Measurements from ENCODE around the gene CMPK1. TPM values are rescaled to one million over a fixed set of nuclear protein-coding genes. Genes with fewer than 3 reads are reported as not detected.
A peak's percentile ranks its signal among the peaks of the same experiment; 100 is the strongest.

Gene CMPK1
- total RNA-seq, 1 donor from 2014 or later: 94.5 TPM

GRCh38 chr1:47393141-47393540, 59.6 kb downstream of the CMPK1 start:
- DNase-seq (ENCODE audit: low read depth): peak; percentile 36
- Histone ChIP-seq H3K27me3 (ENCODE audit: control insufficient read depth, insufficient read depth, low read length) (no peaks in the 10 kb centered on the region), H3K36me3 (ENCODE audit: control insufficient read depth, insufficient read depth, low read length) (no peaks in the 10 kb centered on the region), H3K4me3 (ENCODE audit: low read depth, low read length) (no peak overlapping the region)
- FAIRE-seq: no peak
- TF ChIP-seq CTCF (IDR thresholded peaks at IDR 0.05; ENCODE audit: insufficient read depth, low read length, severe bottlenecking): no peak

- TF ChIP-seq CTCF (IDR thresholded peaks at IDR 0.05; ENCODE audit: insufficient read depth, low read length, severe bottlenecking): no peak
- no peak for FAIRE-seq
- no peak overlapping the region for H3K4me3 ChIP-seq (ENCODE audit: low read depth, low read length)
- H3K27me3 ChIP-seq (ENCODE audit: control insufficient read depth, insufficient read depth, low read length): no peaks in the 10 kb centered on the region
- no peaks in the 10 kb centered on the region for H3K36me3 ChIP-seq (ENCODE audit: control insufficient read depth, insufficient read depth, low read length)
- DNase-seq (ENCODE audit: low read depth): no peak
Observed at GRCh38 chr1:47395433-47395832, 61.8 kb downstream of the CMPK1 start.

- DNase-seq (ENCODE audit: low read depth) (no peak), FAIRE-seq (no peak)
- no peaks in the 10 kb centered on the region for H3K36me3 ChIP-seq (ENCODE audit: control insufficient read depth, insufficient read depth, low read length)
- no peak for TF ChIP-seq CTCF (IDR thresholded peaks at IDR 0.05; ENCODE audit: insufficient read depth, low read length, severe bottlenecking)
- H3K27me3 ChIP-seq (ENCODE audit: control insufficient read depth, insufficient read depth, low read length): no peaks in the 10 kb centered on the region
- no peak overlapping the region for H3K4me3 ChIP-seq (ENCODE audit: low read depth, low read length)
Observed at GRCh38 chr1:47396671-47397196, 63.1 kb downstream of the CMPK1 start.

- H3K36me3 ChIP-seq (ENCODE audit: control insufficient read depth, insufficient read depth, low read length): no peaks in the 10 kb centered on the region
- no peak for DNase-seq (ENCODE audit: low read depth)
- TF ChIP-seq CTCF (IDR thresholded peaks at IDR 0.05; ENCODE audit: insufficient read depth, low read length, severe bottlenecking): no peak
- no peak overlapping the region for H3K4me3 ChIP-seq (ENCODE audit: low read depth, low read length)
- peak; percentile 70 for FAIRE-seq
- H3K27me3 ChIP-seq (ENCODE audit: control insufficient read depth, insufficient read depth, low read length): no peaks in the 10 kb centered on the region
Observed at GRCh38 chr1:47399138-47399845, 65.7 kb downstream of the CMPK1 start.

GRCh38 chr1:47399846-47400155, 66.2 kb downstream of the CMPK1 start:
- FAIRE-seq (no peak), DNase-seq (ENCODE audit: low read depth) (no peak)
- TF ChIP-seq CTCF (IDR thresholded peaks at IDR 0.05; ENCODE audit: insufficient read depth, low read length, severe bottlenecking): no peak
- Histone ChIP-seq H3K27me3 (ENCODE audit: control insufficient read depth, insufficient read depth, low read length) (no peaks in the 10 kb centered on the region), H3K36me3 (ENCODE audit: control insufficient read depth, insufficient read depth, low read length) (no peaks in the 10 kb centered on the region), H3K4me3 (ENCODE audit: low read depth, low read length) (no peak overlapping the region)

GRCh38 chr1:47401761-47402160, 68.2 kb downstream of the CMPK1 start:
- H3K36me3 ChIP-seq (ENCODE audit: control insufficient read depth, insufficient read depth, low read length): no peaks in the 10 kb centered on the region
- H3K27me3 ChIP-seq (ENCODE audit: control insufficient read depth, insufficient read depth, low read length): no peaks in the 10 kb centered on the region
- no peak overlapping the region for H3K4me3 ChIP-seq (ENCODE audit: low read depth, low read length)
- TF ChIP-seq CTCF (IDR thresholded peaks at IDR 0.05; ENCODE audit: insufficient read depth, low read length, severe bottlenecking): no peak
- no peak for FAIRE-seq
- no peak for DNase-seq (ENCODE audit: low read depth)
